Measurements from ENCODE around the gene ZNF805. TPM values are rescaled to one million over a fixed set of nuclear protein-coding genes. Genes with fewer than 3 reads are reported as not detected.

ZNF805 gene
- total and polyA plus RNA-seq, 8 donors, result 0.46 to 37.6 (median 4.2) TPM

DNA sequence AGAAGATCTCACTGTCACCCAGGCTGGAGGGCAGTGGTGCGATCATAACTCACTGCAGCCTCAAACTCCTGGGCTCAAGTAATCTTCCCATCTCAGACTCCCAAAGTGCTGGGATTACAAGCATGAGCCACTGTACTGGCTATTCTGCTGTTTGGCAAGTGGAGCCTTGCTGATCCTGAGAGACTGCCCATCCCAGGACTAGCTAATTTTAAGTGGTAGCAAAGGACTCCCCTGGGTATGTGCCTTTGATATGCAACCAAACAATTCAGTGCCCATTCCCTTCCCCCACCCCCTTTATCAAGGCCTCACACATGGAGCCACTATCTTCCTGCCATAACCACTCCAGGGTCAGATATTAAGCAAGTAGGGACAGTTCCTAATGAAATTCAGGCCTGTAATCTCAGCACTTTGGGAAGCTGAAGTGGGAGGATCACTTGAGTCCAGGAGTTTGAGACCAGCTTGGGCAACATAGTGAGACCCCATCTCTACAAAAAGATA is 22.9 kb downstream of the ZNF805 start:
- Histone ChIP-seq H3K4me1 (no peaks in the 10 kb centered on the region), H3K36me3 (peaks cover 4 to 37% (median 27%) of the 10 kb centered on the region in 4 donors), H3K9me3 (peaks cover 3 to 65% (median 19%) of the 10 kb centered on the region in 4 donors), H3K27me3 (no peaks in the 10 kb centered on the region), H3K4me3 (no peak overlapping the region), H3K27ac (no peak overlapping the region)
- 92 to 100% (median 100%) methylated on average over 1 of the region's 1 CpG for WGBS, 5 donors
- intact Hi-C loops (cut with DNase I; ENCODE audit: low total_unique reads), result no loop called here
- DNase-seq, result no peak
- TF ChIP-seq, protein P1, sequence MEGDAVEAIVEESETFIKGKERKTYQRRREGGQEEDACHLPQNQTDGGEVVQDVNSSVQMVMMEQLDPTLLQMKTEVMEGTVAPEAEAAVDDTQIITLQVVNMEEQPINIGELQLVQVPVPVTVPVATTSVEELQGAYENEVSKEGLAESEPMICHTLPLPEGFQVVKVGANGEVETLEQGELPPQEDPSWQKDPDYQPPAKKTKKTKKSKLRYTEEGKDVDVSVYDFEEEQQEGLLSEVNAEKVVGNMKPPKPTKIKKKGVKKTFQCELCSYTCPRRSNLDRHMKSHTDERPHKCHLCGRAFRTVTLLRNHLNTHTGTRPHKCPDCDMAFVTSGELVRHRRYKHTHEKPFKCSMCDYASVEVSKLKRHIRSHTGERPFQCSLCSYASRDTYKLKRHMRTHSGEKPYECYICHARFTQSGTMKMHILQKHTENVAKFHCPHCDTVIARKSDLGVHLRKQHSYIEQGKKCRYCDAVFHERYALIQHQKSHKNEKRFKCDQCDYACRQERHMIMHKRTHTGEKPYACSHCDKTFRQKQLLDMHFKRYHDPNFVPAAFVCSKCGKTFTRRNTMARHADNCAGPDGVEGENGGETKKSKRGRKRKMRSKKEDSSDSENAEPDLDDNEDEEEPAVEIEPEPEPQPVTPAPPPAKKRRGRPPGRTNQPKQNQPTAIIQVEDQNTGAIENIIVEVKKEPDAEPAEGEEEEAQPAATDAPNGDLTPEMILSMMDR (IDR thresholded peaks at IDR 0.05), result no peak
- no peak for TF ChIP-seq EP300 (IDR thresholded peaks at IDR 0.05)
- TF ChIP-seq POLR2A (IDR thresholded peaks at IDR 0.05), result no peak
- TF ChIP-seq POLR2AphosphoS5 (IDR thresholded peaks at IDR 0.05), result no peak

DNA sequence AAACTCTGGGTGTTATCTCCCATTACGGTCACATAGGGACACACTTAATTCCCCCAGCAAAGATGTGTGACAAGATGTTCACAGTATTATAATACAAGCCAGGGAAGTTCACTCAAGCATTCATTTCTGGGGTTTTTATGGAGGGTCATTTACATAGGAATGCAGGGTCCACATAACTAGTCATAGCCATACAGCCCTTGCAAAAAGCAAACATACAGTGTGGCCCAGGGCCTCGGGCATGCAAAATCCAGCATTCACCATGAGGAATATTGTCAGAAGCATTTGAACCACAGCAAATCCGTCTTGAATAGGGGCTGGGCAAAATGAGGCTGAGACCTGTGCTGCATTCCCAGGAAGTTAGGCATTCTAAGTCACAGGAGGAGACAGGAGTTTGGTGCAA is 26.9 kb downstream of the ZNF805 start:
- WGBS, 5 donors, result 76 to 90% (median 84%) methylated on average over 3 of the region's 3 CpGs

DNA sequence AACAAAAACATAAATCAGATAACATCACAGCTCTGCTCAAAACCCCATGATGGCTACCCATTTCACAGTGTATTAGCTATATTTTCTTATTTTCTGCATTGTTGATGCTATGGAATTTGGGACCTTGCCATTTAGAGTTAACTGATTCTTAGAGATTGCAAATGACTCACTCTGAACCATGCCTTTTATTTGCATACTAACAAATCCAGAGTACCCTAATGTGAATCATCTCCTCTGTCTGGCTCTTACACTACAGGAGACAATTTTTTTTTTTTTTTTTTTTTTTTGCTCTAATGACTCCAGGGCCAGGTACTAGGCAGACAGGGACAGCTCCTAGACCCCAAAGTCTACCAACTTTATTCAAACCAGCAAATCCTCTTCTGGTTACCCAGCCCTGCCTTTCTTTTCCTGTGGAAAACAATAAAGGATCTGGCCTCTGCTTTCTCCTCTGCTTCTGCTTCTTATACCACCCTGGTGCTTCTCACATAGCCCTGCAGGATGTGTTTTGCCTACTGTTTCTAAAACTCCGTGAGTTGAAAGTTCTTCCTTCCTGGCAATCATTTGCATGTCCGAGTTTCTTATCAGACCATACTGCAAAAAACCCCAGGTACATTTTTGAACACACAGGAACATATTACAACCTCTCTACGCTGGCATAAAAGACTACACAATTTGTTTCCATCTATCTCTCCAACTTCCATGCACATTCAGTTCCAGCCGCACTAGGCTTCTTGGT is 29.3 kb downstream of the ZNF805 start:
- peaks cover 0 to 33% (median 18%) of the 10 kb centered on the region in 4 donors for H3K36me3 ChIP-seq
- H3K4me1 ChIP-seq, result no peaks in the 10 kb centered on the region
- DNase-seq, result no peak
- intact Hi-C loops (cut with DNase I; ENCODE audit: low total_unique reads), result no loop called here
- peaks cover 0 to 17% (median 2%) of the 10 kb centered on the region in 4 donors for H3K9me3 ChIP-seq
- H3K27ac ChIP-seq, result no peak overlapping the region
- H3K4me3 ChIP-seq, result no peak overlapping the region
- no peaks in the 10 kb centered on the region for H3K27me3 ChIP-seq
- 65 to 86% (median 82%) methylated on average over 4 of the region's 4 CpGs for WGBS, 5 donors
- TF ChIP-seq POLR2AphosphoS5 (IDR thresholded peaks at IDR 0.05) (no peak), EP300 (IDR thresholded peaks at IDR 0.05) (no peak), POLR2A (IDR thresholded peaks at IDR 0.05) (no peak)
- TF ChIP-seq, protein P1 (IDR thresholded peaks at IDR 0.05), result no peak

More for the DNA sequence above, 26.9 kb downstream of the ZNF805 start:
- H3K36me3 ChIP-seq, result peaks cover 0 to 14% (median 12%) of the 10 kb centered on the region in 4 donors
- intact Hi-C loops (cut with DNase I; ENCODE audit: low total_unique reads), result no loop called here
- no peak for DNase-seq
- H3K27me3 ChIP-seq, result no peaks in the 10 kb centered on the region
- TF ChIP-seq POLR2AphosphoS5 (IDR thresholded peaks at IDR 0.05) (no peak), EP300 (IDR thresholded peaks at IDR 0.05) (no peak), POLR2A (IDR thresholded peaks at IDR 0.05) (no peak)
- TF ChIP-seq, protein P1 (IDR thresholded peaks at IDR 0.05), result no peak
- no peak overlapping the region for H3K27ac ChIP-seq
- peaks cover 0 to 28% (median 2%) of the 10 kb centered on the region in 4 donors for H3K9me3 ChIP-seq
- H3K4me3 ChIP-seq, result no peak overlapping the region
- H3K4me1 ChIP-seq, result no peaks in the 10 kb centered on the region

DNA sequence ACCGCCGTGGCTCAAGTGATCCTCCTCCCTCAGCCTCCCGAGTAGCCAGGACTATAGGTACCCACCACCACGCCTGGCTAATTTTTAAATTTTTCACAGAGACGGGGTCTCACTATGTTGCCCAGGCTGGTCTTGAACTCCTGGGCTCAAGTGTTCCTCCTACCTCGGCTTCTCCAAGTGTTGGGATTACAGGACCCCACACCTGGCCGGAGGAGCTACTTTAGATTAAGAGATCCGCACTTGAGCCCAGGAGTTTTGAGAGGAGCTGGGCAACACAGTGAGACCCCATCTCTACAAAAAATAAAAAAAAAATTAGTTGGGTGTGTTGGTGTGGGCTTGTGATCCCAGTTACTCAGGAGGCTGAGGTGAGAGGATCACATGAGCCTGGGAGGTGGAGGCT is 30.8 kb downstream of the ZNF805 start:
- intact Hi-C loops (cut with DNase I; ENCODE audit: low total_unique reads), result no loop called here
- Histone ChIP-seq H3K27ac (no peak overlapping the region), H3K9me3 (peaks cover 0 to 3% (median 0%) of the 10 kb centered on the region in 4 donors), H3K27me3 (no peaks in the 10 kb centered on the region), H3K4me1 (no peaks in the 10 kb centered on the region), H3K36me3 (peaks cover 0 to 39% (median 21%) of the 10 kb centered on the region in 4 donors), H3K4me3 (no peak overlapping the region)
- no peak for DNase-seq
- no peak for TF ChIP-seq POLR2A (IDR thresholded peaks at IDR 0.05)
- TF ChIP-seq EP300 (IDR thresholded peaks at IDR 0.05), result no peak
- no peak for TF ChIP-seq POLR2AphosphoS5 (IDR thresholded peaks at IDR 0.05)
- TF ChIP-seq, protein P1 (IDR thresholded peaks at IDR 0.05), result no peak
- 96 to 97% (median 97%) methylated on average over 8 of the region's 8 CpGs for WGBS, 5 donors
